Measurements from ENCODE around the gene PHC2.

- TF ChIP-seq, protein P1, sequence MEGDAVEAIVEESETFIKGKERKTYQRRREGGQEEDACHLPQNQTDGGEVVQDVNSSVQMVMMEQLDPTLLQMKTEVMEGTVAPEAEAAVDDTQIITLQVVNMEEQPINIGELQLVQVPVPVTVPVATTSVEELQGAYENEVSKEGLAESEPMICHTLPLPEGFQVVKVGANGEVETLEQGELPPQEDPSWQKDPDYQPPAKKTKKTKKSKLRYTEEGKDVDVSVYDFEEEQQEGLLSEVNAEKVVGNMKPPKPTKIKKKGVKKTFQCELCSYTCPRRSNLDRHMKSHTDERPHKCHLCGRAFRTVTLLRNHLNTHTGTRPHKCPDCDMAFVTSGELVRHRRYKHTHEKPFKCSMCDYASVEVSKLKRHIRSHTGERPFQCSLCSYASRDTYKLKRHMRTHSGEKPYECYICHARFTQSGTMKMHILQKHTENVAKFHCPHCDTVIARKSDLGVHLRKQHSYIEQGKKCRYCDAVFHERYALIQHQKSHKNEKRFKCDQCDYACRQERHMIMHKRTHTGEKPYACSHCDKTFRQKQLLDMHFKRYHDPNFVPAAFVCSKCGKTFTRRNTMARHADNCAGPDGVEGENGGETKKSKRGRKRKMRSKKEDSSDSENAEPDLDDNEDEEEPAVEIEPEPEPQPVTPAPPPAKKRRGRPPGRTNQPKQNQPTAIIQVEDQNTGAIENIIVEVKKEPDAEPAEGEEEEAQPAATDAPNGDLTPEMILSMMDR (tag by site-specific recombination; IDR thresholded peaks at IDR 0.05), result no peak
- TF ChIP-seq ZNF626 (tag by site-specific recombination; IDR thresholded peaks at IDR 0.05) (no peak), YY1 (tag by site-specific recombination; IDR thresholded peaks at IDR 0.05) (no peak), ZNF670 (tag by site-specific recombination; IDR thresholded peaks at IDR 0.05; ENCODE audit: low read depth) (no peak), ZFHX2 (tag by site-specific recombination; conservative IDR thresholded peaks at IDR 0.05) (no peak), PBX3 (CRISPR knock-in tag; IDR thresholded peaks at IDR 0.05) (no peak)
- TF ChIP-seq, protein P2, sequence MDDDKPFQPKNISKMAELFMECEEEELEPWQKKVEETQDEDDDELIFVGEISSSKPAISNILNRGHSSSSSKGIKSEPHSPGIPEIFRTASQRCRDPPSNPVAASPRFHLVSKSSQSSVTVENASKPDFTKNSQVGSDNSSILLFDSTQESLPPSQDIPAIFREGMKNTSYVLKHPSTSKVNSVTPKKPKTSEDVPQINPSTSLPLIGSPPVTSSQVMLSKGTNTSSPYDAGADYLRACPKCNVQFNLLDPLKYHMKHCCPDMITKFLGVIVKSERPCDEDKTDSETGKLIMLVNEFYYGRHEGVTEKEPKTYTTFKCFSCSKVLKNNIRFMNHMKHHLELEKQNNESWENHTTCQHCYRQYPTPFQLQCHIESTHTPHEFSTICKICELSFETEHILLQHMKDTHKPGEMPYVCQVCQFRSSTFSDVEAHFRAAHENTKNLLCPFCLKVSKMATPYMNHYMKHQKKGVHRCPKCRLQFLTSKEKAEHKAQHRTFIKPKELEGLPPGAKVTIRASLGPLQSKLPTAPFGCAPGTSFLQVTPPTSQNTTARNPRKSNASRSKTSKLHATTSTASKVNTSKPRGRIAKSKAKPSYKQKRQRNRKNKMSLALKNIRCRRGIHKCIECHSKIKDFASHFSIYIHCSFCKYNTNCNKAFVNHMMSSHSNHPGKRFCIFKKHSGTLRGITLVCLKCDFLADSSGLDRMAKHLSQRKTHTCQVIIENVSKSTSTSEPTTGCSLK (tag by site-specific recombination; IDR thresholded peaks at IDR 0.05), result no peak
Measured at GRCh38 chr1:33317946-33318345, 112.9 kb downstream of the PHC2 start.
